GM12872 (cell line): Measurements from ENCODE around the gene TMOD4.

ENCODE experiments used
- TF ChIP-seq, protein P1 (sequence below): IDR thresholded peaks from 3 replicates; pipeline ENCODE4 v1.5.1; 2011; ENCODE audit warnings: low read depth, mild to moderate bottlenecking, low read length, moderate library complexity; ENCODE audit not compliant: insufficient read depth

TMOD4 gene

DNA sequence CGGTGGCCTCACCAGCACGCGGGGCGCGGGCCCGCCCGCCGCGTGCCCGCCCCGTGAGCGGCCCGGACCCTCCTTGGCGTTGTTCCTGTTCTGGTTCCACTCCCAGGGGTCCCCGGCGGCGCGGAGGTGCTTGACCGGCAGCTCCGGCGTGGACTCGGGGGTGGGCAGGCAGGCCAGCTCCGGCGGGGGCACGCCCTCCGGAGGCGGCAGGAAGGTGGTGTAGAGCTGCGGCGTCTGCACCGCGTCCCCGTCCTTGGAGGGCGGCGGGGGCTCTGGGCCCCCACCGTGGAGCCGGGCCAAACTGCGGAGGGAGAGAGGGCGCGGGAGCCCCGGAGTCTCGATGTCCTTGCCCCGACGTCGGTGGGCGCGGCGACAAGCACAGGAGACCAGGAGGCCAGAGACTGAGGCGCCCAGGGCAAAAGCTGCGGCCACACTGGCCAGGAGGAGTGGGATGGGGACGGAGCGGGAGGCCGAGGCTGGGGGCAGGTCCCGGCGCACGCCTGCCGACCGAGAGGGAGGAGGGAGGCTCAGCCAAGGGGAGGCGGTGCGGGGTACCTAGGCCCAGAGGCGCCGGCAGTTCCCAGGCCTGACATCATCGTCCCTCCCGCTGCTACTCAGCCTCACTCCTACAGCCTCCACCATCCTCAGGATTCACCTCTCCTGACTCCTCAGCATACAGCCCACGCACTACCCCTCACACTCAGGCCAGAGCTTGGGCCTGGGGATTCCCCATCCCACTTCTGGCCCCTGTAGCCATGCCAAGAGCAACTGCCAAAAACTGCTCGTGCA lies 42.6 kb downstream of the TMOD4 start:
- TF ChIP-seq, protein P1, sequence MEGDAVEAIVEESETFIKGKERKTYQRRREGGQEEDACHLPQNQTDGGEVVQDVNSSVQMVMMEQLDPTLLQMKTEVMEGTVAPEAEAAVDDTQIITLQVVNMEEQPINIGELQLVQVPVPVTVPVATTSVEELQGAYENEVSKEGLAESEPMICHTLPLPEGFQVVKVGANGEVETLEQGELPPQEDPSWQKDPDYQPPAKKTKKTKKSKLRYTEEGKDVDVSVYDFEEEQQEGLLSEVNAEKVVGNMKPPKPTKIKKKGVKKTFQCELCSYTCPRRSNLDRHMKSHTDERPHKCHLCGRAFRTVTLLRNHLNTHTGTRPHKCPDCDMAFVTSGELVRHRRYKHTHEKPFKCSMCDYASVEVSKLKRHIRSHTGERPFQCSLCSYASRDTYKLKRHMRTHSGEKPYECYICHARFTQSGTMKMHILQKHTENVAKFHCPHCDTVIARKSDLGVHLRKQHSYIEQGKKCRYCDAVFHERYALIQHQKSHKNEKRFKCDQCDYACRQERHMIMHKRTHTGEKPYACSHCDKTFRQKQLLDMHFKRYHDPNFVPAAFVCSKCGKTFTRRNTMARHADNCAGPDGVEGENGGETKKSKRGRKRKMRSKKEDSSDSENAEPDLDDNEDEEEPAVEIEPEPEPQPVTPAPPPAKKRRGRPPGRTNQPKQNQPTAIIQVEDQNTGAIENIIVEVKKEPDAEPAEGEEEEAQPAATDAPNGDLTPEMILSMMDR, result no peak

DNA sequence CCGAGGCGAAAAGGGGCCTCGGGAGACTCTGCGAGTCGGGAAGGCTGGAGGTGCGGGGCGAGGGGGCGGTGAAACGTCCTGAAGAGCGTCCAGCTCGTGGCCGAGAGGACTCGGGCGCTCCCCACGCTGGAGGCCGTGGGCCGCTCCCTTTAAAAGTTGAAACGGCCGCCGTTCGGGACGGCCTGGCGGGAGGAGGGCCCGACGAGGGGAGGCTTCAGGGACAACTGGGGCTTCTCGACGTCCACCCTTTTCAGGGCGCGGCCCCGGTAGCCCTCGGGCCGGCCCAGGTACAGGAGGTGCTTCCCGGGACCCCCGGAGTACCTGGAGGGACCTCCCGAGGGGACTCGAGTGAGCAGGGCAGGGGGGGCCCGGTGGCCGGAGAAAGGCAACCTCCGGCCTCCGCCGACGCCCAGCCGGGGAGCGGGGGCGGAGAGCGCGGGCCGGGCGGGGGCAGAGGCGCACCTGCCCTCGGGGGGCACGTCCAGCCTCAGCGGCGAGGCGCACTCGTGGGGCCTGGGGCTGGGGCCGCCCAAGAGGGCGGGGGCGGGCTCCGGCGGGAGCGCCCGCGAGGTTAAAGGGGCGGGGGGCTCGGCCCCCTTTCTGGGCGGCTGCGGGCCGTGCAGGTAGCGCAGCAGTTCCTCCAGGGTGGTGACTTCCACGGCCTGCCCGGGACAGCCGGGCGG lies 43.3 kb downstream of the TMOD4 start:
- TF ChIP-seq, protein P1, result no peak

DNA sequence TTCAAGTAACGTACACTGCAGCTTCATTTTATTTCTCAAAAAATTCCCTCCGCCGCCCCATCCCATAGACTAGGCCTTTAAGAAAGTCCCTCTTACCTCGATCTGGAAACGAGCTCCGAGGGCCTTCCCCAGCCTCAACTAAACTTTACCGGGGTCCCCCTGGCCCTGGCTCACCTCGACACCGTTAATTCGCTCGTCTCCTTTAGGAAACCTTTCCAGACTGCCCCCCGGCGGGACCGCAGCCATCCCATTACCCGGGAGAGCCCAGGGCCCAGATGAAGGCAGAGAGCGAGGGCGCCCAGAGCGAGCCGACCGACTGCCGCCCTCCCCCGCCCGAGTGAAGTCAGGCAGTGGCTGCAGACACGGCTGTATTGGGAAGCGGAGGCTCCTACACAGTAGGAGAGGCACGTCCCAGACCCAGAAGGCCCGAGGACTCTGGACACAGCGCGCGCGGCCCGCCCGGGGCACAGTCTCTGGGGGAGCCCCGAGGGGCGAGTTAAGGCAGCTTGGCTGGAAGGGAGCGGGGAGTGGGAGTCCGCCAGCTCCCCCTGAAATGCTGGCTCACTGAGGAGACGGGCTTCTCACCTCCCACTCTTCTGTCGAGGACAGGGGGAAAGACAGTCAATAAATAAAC lies 44.0 kb downstream of the TMOD4 start:
- TF ChIP-seq, protein P1, result no peak

DNA sequence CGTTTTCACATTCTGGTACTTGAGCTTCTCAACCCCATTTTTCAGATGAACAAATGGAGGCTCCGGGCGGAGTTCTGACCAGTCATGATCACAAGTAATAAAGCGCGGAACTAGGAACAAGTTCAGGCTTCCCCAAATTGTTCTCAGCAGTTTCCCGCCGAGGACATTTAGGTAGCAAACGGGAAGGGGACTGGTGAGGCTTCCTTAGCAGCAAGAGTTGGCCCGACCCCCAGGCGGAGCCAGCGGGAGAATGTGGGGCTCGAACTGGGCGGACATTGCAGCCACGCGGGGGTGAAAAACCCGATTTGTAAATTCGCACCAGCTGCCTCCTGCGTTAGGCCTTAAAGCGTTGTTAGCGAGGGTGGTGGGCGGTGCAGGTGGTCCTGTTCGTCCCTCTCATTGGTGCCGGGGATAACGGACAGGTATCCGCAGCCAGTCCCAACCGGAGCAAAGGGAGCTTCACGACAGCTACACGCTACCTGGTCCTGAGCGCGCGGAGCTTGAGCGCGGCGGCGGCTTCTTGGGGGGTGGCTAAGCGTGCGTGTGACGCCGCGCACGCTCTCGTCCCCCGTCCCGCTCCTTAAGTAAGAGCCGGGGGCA lies 44.7 kb downstream of the TMOD4 start:
- TF ChIP-seq, protein P1, result no peak

DNA sequence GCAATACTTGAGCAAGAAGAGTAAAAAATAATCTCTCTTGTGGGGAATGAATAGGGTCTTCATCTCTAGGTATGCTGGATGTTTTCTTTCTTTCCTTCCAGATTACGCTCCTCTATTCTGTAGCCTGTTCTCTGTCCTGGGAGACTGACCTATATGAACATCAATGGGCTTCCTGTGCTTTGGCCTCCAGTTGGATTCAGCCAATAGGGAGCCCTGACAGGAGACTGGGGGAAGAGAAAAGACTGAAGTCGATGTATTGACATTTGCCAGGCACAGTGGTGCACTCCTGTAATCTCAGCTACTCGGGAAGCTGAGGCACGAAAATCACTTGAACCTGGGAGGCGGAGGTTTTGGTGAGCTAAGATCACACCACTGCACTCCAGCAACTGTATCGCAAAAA lies 47.0 kb downstream of the TMOD4 start:
- TF ChIP-seq, protein P1, result no peak

DNA sequence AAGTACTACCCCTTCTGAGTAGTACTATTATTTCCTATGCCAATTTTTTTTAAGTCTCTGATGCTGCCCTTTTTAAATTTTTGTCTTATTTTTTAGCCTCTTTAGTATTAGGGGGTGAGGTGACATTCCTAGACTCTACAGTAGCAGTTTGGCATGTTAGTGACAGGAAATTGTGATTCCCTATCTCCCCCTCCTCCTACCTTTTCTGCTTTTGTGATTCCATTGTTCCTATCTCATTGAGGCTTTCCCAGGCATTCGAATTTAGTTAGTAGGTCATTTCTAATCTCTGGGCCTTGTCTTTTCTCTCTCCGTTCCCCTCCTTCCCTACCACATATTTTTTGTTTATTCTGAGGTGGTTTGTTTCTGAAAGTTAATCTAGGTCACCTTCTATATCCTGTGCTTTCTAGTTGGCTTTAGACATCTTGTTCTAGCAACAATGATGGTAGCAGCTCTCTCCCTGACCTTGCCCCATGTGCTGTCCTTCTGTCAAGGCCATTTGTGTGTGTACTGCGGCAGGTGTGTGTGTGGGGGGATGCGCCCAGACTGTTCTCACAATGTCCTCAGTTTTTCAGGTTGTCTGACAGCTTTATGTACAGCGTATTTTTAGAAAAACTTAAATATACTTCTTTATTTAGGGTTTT lies 50.9 kb downstream of the TMOD4 start:
- TF ChIP-seq, protein P1, result no peak
